GM12873 (cell line): ENCODE measurements around the gene BCL11A.

Source experiments
- TF ChIP-seq, protein P1 (sequence below): IDR thresholded peaks from 2 replicates; pipeline ENCODE4 v1.5.1; 2012; ENCODE audit warnings: low read depth, mild to moderate bottlenecking, moderate library complexity, low read length, control low read depth; ENCODE audit not compliant: insufficient read depth; ENCODE audit errors: missing control alignments

BCL11A gene

DNA sequence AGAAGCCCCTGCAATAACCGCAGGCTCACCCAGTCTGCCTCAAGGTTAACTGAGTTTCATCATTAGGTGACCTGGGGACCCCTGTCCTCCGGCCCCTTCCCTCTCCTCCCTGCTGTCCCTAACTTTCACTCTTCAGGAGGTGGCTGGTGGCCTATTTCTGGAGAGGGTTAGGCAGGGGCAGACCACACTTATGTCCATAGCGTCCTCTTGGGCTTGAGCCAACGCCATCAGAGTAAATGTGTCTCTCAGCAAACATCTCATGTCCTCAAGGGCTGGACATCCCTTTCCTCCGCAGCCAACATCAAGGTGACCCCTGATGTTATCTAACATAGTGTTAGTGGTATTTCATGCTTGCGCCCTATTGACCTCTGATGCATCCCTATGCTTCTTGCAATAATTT is 114.8 kb downstream of the BCL11A start:
- TF ChIP-seq, protein P1, sequence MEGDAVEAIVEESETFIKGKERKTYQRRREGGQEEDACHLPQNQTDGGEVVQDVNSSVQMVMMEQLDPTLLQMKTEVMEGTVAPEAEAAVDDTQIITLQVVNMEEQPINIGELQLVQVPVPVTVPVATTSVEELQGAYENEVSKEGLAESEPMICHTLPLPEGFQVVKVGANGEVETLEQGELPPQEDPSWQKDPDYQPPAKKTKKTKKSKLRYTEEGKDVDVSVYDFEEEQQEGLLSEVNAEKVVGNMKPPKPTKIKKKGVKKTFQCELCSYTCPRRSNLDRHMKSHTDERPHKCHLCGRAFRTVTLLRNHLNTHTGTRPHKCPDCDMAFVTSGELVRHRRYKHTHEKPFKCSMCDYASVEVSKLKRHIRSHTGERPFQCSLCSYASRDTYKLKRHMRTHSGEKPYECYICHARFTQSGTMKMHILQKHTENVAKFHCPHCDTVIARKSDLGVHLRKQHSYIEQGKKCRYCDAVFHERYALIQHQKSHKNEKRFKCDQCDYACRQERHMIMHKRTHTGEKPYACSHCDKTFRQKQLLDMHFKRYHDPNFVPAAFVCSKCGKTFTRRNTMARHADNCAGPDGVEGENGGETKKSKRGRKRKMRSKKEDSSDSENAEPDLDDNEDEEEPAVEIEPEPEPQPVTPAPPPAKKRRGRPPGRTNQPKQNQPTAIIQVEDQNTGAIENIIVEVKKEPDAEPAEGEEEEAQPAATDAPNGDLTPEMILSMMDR = no peak

DNA sequence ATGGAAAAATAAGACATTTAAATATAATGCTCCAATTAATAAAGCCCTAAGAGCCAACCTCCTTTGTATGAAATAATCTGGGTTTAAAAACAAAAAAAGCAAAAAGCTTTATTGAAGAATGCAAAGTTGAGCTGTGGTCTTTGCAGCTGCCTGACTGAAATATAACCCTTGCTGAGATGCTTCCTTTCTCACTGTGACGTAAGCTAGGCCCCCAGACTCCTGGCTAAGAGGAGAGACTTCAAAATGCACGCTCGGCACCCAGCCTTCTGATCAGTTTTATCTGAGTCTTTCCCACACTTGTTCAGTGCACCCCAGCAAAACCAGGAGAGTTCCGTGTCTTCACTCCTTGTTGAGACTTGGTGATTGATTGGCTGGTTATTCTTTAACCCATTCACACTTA is 115.3 kb downstream of the BCL11A start:
- TF ChIP-seq, protein P1 = no peak

- TF ChIP-seq, protein P1 = no peak
These were observed 116.3 kb downstream of the BCL11A start for GRCh38 chr2:60437080-60437696.

DNA sequence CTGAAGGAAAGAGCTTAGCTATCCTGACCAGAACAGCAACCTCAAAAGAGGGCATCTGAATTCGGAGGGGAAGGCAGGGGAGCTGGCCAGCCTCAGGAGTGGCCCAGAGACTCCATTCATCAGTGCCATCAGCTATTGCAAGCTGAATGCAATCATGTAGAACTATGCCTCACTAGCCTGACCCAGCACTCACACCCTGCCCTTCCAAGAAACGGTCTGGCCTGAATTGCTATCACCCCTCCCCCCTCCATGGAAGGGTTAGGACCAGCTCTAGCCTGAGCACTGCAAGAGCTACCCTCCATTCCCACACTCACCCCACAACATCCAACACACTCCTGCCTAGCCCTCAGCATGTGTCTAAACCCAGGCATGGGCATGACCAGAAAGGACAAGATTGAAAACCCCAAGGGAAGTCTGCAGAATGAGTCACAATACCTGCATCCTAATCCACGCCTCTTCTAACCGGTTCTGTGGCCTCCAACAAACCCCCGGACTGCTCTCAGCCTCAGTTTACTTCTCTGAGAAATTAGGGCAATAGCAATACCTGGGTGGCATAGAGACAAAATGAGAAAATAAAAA is 120.3 kb downstream of the BCL11A start:
- TF ChIP-seq, protein P1 = no peak

- TF ChIP-seq, protein P1 = no peak
These were observed 121.3 kb downstream of the BCL11A start for GRCh38 chr2:60432035-60432601.

GRCh38 chr2:60429681-60430080 is 123.8 kb downstream of the BCL11A start:
- TF ChIP-seq, protein P1 = no peak

DNA sequence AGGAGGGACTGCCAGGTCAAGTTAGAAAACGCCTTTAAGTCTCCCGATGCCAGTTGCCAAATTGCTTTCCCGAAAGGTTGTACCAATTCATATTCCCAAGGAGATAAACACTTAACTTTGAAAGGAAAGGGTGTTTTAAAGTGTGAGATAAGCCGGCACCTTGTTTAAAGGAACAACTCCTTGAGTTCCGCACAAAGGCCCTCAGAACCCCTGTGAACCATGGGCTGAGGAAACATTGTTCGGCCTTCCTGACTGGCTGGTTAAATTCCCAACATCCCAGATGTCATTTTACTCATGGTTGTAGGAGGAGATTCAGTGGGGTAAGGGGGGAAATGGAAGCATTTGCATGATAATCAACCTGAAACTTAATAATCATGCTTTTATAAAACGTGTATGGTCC is 126.6 kb downstream of the BCL11A start:
- TF ChIP-seq, protein P1 = no peak
